Endothelial cell of umbilical vein (primary cell): Measurements from ENCODE around the gene GMPR2.

Source experiments
- EZH2 ChIP-seq: IDR thresholded peaks from 2 replicates; pipeline ENCODE4 v1.6.1; 2012; ENCODE audit warnings: borderline replicate concordance, low read depth, mild to moderate bottlenecking, moderate library complexity, low read length, inconsistent platforms; ENCODE audit not compliant: severe bottlenecking
- POLR2A ChIP-seq: IDR thresholded peaks from 2 replicates; pipeline ENCODE4 v1.6.1; 2012; ENCODE audit warnings: low read depth, mild to moderate bottlenecking, control low read depth, low read length
- TF ChIP-seq, protein P1 (sequence below), 2 donors: IDR thresholded peaks; 1 replicate in 1 of 2; 2 replicates in 1 of 2; pipeline ENCODE4 v1.5.1; 2011; ENCODE audit warnings: low read length in 2 of 2, mild to moderate bottlenecking in 2 of 2, moderate library complexity in 2 of 2, control low read depth in 1 of 2, inconsistent platforms in 1 of 2, low read depth in 1 of 2; ENCODE audit not compliant: insufficient read depth in 1 of 2; ENCODE audit errors: extremely low read depth in 1 of 2

DNA sequence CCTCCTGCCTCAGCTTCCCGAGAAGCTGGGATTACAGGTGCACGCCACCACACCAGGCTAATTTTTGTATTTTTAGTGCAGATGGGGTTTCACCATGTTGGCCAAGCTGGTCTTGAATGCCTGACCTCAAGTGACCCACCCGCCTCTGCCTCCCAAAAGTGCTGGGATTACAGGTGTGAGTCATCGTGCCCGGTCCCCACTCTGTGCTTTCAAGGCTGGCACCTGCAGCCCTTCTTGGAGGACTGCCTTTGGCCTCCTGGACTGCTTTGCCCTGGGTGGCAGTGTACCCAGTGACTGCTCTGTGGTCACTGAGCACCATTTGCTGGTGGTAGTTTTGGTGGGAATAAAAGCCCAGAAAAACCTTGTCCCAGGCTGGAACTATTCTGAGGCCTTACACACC is 54.3 kb downstream of the GMPR2 start:
- TF ChIP-seq, protein P1, sequence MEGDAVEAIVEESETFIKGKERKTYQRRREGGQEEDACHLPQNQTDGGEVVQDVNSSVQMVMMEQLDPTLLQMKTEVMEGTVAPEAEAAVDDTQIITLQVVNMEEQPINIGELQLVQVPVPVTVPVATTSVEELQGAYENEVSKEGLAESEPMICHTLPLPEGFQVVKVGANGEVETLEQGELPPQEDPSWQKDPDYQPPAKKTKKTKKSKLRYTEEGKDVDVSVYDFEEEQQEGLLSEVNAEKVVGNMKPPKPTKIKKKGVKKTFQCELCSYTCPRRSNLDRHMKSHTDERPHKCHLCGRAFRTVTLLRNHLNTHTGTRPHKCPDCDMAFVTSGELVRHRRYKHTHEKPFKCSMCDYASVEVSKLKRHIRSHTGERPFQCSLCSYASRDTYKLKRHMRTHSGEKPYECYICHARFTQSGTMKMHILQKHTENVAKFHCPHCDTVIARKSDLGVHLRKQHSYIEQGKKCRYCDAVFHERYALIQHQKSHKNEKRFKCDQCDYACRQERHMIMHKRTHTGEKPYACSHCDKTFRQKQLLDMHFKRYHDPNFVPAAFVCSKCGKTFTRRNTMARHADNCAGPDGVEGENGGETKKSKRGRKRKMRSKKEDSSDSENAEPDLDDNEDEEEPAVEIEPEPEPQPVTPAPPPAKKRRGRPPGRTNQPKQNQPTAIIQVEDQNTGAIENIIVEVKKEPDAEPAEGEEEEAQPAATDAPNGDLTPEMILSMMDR (IDR thresholded peaks at IDR 0.05; ENCODE audit: extremely low read depth in 1 of 2, insufficient read depth in 1 of 2, low read depth in 1 of 2, low read length in 2 of 2): no peak
- no peak for TF ChIP-seq POLR2A
- no peak for TF ChIP-seq EZH2
